ENCODE results near the gene SSNA1.

DNA sequence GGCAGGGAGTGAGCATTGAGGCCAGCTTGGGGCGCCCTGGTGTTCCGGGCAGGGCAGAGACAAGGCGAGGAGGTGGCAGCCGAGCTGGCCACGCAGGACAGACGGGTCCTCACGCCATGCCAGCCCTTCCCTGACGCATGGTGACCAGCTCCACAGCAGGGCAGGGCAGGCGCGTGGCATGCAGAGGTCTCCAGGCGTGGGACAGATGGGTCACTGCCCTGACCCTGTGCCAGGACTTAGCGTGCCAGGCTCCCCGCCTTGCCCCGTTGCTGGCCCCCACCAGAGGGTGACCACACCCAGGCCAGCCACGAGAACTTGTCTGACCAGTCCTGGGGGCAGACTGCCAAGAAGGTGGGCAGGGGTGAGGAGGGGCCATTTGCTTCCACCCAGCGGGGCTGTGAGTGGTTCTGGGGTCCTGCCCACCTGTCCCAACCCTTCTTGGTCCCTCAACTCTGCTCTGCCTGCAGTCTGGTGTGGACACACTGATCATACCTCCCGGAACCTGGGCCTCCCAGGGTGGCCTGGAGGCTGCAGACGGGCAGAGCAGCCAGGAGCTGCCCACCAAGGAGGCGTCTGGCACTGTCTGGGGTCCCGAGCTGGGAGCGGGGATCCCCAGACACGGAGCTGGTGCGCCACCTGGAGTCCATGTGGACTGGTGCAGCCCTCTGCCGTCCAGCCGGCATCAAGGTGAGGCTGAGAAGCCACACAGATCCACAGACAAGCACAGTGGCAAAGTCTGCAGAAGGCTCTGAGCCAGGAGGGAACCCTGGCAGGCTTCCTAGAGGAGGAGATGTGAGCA is 38.8 kb downstream of the SSNA1 start, which contains the start of gene RNF224:
- TF ChIP-seq CREB1 (IDR thresholded peaks at IDR 0.05; ENCODE audit: low read depth) (no peak), EP300 (IDR thresholded peaks at IDR 0.05; ENCODE audit: borderline replicate concordance) (peak; percentile 89), CEBPB (IDR thresholded peaks at IDR 0.05) (no peak; the same call in 1 of the 2 replicates), YY1 (IDR thresholded peaks at IDR 0.05; ENCODE audit: low read depth) (peak; percentile 56; the same call in 1 of the 2 replicates), FOXM1 (IDR thresholded peaks at IDR 0.05; ENCODE audit: borderline replicate concordance, low read depth) (peak; percentile 71), TAF1 (IDR thresholded peaks at IDR 0.05; ENCODE audit: low read depth) (peak; percentile 40; the same call in 1 of the 2 replicates), NFIC (IDR thresholded peaks at IDR 0.05) (peak; percentile 99), TEAD4 (IDR thresholded peaks at IDR 0.05) (peak; percentile 78)
- TF ChIP-seq, protein P1, sequence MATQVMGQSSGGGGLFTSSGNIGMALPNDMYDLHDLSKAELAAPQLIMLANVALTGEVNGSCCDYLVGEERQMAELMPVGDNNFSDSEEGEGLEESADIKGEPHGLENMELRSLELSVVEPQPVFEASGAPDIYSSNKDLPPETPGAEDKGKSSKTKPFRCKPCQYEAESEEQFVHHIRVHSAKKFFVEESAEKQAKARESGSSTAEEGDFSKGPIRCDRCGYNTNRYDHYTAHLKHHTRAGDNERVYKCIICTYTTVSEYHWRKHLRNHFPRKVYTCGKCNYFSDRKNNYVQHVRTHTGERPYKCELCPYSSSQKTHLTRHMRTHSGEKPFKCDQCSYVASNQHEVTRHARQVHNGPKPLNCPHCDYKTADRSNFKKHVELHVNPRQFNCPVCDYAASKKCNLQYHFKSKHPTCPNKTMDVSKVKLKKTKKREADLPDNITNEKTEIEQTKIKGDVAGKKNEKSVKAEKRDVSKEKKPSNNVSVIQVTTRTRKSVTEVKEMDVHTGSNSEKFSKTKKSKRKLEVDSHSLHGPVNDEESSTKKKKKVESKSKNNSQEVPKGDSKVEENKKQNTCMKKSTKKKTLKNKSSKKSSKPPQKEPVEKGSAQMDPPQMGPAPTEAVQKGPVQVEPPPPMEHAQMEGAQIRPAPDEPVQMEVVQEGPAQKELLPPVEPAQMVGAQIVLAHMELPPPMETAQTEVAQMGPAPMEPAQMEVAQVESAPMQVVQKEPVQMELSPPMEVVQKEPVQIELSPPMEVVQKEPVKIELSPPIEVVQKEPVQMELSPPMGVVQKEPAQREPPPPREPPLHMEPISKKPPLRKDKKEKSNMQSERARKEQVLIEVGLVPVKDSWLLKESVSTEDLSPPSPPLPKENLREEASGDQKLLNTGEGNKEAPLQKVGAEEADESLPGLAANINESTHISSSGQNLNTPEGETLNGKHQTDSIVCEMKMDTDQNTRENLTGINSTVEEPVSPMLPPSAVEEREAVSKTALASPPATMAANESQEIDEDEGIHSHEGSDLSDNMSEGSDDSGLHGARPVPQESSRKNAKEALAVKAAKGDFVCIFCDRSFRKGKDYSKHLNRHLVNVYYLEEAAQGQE (IDR thresholded peaks at IDR 0.05; ENCODE audit: low read depth): no peak
- TF ChIP-seq, protein P2, sequence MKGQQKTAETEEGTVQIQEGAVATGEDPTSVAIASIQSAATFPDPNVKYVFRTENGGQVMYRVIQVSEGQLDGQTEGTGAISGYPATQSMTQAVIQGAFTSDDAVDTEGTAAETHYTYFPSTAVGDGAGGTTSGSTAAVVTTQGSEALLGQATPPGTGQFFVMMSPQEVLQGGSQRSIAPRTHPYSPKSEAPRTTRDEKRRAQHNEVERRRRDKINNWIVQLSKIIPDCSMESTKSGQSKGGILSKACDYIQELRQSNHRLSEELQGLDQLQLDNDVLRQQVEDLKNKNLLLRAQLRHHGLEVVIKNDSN (IDR thresholded peaks at IDR 0.05): no peak
- TF ChIP-seq, protein P3, sequence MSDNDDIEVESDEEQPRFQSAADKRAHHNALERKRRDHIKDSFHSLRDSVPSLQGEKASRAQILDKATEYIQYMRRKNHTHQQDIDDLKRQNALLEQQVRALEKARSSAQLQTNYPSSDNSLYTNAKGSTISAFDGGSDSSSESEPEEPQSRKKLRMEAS (IDR thresholded peaks at IDR 0.05): no peak; the same call in none of the 2 replicates

Measured in Ishikawa (cell line).